ENCODE data around the gene ACER3. TPM values are rescaled to one million over a fixed set of nuclear protein-coding genes. Genes with fewer than 3 reads are reported as not detected.
"Not testable (repeated sequence)": the region's sequence is repeated elsewhere in the genome, so short reads cannot be mapped to it uniquely, and the experiment has no call there.

Gene ACER3
- total RNA-seq, 1 experiment from 2014 or later, result 31.0 TPM

DNA sequence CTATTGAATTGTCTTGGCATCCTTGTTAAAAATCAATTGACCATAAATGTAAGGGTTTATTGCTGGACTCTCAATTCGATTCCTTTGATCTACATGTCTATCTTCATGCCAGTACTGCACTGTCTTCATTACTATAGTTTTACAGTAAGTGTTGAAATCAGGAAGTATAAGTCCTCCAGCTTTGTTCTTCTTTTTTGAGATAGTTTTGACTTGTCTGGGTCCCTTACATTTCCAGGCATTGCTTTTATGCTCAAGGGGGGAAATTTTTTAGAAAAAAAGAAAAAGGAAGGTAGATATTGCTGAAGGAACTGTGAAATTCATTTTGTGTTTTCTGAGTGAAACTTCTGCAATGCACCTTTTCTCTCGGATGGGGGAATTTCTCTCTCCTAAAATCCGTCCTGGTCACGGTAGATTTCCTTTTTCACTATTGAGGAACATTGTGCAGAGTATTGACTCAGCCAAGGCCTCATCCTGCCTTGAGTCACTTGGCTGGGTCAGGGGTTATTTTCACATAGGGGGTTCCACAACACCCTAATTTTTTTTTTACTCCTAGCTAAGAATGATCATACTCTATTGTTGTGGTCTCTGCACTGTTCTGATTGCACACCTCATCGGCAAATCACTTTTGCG is 2.8 kb upstream of the ACER3 start:
- no peak overlapping the region for H3K27ac ChIP-seq (ENCODE audit: low read depth, low read length, poor library complexity, severe bottlenecking)
- H3K9me3 ChIP-seq (ENCODE audit: low read depth, low read length, poor library complexity, severe bottlenecking), result no peaks in the 10 kb centered on the region
- BruUV-seq (replicated peaks), result no TSS peak
- intact Hi-C loops (cut with micrococcal nuclease; ENCODE audit: unreplicated experiment), result no loop called here
- peaks cover 11% of the 10 kb centered on the region for H3K4me1 ChIP-seq (ENCODE audit: insufficient read depth, low read length, poor library complexity, severe bottlenecking)
- no peak for DNase-seq (ENCODE audit: low spot score)
- no peaks in the 10 kb centered on the region for H3K36me3 ChIP-seq (ENCODE audit: insufficient read depth, low read length, poor library complexity, severe bottlenecking)
- H3K4me3 ChIP-seq (ENCODE audit: low read depth, low read length, poor library complexity, severe bottlenecking), result no peak overlapping the region
- no peaks in the 10 kb centered on the region for H3K27me3 ChIP-seq (replicated peaks; ENCODE audit: insufficient read depth, low read depth, low read length, poor library complexity)
- CTCF ChIA-PET, result no interaction called here
- POLR2A ChIA-PET (ENCODE audit: low non-redundant PET), result no interaction called here
- TF ChIP-seq, protein P1, sequence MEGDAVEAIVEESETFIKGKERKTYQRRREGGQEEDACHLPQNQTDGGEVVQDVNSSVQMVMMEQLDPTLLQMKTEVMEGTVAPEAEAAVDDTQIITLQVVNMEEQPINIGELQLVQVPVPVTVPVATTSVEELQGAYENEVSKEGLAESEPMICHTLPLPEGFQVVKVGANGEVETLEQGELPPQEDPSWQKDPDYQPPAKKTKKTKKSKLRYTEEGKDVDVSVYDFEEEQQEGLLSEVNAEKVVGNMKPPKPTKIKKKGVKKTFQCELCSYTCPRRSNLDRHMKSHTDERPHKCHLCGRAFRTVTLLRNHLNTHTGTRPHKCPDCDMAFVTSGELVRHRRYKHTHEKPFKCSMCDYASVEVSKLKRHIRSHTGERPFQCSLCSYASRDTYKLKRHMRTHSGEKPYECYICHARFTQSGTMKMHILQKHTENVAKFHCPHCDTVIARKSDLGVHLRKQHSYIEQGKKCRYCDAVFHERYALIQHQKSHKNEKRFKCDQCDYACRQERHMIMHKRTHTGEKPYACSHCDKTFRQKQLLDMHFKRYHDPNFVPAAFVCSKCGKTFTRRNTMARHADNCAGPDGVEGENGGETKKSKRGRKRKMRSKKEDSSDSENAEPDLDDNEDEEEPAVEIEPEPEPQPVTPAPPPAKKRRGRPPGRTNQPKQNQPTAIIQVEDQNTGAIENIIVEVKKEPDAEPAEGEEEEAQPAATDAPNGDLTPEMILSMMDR (conservative IDR thresholded peaks at IDR 0.05; ENCODE audit: low read depth, low read length), result no peak
- TF ChIP-seq EZH2 (IDR thresholded peaks at IDR 0.05; ENCODE audit: borderline replicate concordance, low read depth, low read length, poor library complexity, severe bottlenecking), result no peak

DNA sequence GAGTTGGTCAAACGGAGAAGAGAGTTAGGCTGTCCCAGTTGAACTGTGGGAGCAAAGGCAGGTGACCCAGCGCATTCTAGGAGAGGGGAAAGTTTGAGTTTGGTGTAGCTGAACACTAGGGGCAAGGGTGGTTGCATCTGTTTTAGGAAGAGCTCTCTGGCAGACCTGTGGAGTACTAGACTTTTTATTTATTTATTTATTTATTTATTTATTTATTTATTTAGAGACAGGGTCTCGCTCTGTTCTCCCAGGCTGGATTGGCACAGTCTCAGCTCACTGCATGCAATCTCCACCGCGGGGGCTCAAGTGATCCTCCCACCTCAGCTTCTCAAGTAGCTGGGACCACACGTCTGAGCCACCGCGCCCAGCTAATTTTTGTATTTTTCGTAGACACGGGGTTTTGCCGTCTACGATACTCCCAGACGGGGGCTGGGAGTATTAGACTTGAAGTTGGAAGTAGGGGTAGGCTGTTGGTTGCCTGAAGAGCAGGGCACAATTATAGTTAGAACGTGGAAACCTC is 950 bp upstream of the ACER3 start:
- intact Hi-C loops (cut with micrococcal nuclease; ENCODE audit: unreplicated experiment), result no loop called here

DNA sequence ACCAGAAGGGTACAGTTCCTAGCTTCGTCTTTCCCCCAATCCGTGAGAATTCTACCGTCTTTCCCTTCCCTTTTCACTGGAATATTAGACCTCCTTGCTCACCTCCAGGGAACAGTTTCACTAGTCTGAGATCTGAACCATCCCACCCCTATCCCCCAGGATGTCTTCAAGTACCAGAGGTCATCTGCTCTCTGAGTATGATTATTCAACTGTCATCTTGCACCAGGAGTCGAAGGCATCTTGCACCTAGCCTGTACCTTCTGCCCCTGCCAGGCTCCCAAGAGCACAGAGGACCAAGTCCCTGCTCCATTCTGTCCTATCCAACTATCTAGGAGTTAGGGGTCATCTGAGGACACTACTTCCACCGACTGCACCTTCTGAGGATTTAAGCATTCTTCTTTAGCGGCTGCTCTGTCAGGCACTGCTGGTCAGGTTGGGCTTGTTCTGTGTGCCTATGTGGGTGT is 804 bp downstream of the ACER3 start:
- peaks cover 11% of the 10 kb centered on the region for H3K4me1 ChIP-seq (ENCODE audit: insufficient read depth, low read length, poor library complexity, severe bottlenecking)
- peak overlapping the region; percentile 97 for H3K4me3 ChIP-seq (ENCODE audit: low read depth, low read length, poor library complexity, severe bottlenecking)
- no peaks in the 10 kb centered on the region for H3K36me3 ChIP-seq (ENCODE audit: insufficient read depth, low read length, poor library complexity, severe bottlenecking)
- intact Hi-C loops (cut with micrococcal nuclease; ENCODE audit: unreplicated experiment), result no loop called here
- ChIA-PET POLR2A (ENCODE audit: low non-redundant PET) (interaction anchor here (0.7 kb wide), 1 partner anchor 21 kb away, joined by 3 read pairs; no protein-coding TSS in a partner anchor), CTCF (no interaction called here)
- no TSS peak for BruUV-seq (replicated peaks)
- H3K9me3 ChIP-seq (ENCODE audit: low read depth, low read length, poor library complexity, severe bottlenecking), result no peaks in the 10 kb centered on the region
- H3K27ac ChIP-seq (ENCODE audit: low read depth, low read length, poor library complexity, severe bottlenecking), result peak overlapping the region; percentile 80
- no peak for TF ChIP-seq EZH2 (IDR thresholded peaks at IDR 0.05; ENCODE audit: borderline replicate concordance, low read depth, low read length, poor library complexity, severe bottlenecking)
- TF ChIP-seq, protein P1 (conservative IDR thresholded peaks at IDR 0.05; ENCODE audit: low read depth, low read length), result no peak
- no peaks in the 10 kb centered on the region for H3K27me3 ChIP-seq (replicated peaks; ENCODE audit: insufficient read depth, low read depth, low read length, poor library complexity)
- DNase-seq (ENCODE audit: low spot score), result peak; percentile 4

More for the DNA sequence above, 950 bp upstream of the ACER3 start:
- TF ChIP-seq, protein P1 (conservative IDR thresholded peaks at IDR 0.05; ENCODE audit: low read depth, low read length), result no peak
- TF ChIP-seq EZH2 (IDR thresholded peaks at IDR 0.05; ENCODE audit: borderline replicate concordance, low read depth, low read length, poor library complexity, severe bottlenecking), result no peak
- POLR2A ChIA-PET (ENCODE audit: low non-redundant PET), result no interaction called here
- Histone ChIP-seq H3K36me3 (ENCODE audit: insufficient read depth, low read length, poor library complexity, severe bottlenecking) (no peaks in the 10 kb centered on the region), H3K27me3 (replicated peaks; ENCODE audit: insufficient read depth, low read depth, low read length, poor library complexity) (no peaks in the 10 kb centered on the region), H3K9me3 (ENCODE audit: low read depth, low read length, poor library complexity, severe bottlenecking) (no peaks in the 10 kb centered on the region), H3K4me1 (ENCODE audit: insufficient read depth, low read length, poor library complexity, severe bottlenecking) (peaks cover 11% of the 10 kb centered on the region), H3K27ac (ENCODE audit: low read depth, low read length, poor library complexity, severe bottlenecking) (no peak overlapping the region), H3K4me3 (ENCODE audit: low read depth, low read length, poor library complexity, severe bottlenecking) (no peak overlapping the region)
- CTCF ChIA-PET, result no interaction called here
- DNase-seq (ENCODE audit: low spot score), result peak; percentile 5
- no TSS peak for BruUV-seq (replicated peaks)

DNA sequence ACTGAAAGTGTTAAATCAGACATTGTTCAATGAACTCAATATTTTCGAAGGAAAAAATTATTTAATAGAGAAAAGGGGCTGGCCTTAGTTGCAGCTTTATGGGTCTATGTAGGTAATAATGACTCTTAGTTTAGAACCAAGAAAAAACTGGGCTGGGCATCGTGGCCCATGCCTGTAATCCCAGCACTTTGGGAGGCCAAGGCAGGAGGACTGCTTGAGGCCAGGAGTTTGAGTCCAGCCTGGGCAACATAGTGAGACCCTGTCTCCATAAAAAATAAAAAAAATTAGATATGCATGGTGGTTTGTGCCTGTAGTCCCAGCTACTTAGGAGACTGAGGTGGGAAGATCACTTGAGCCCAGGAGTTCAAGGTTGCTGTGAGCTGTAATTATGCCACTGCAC is 2.1 kb downstream of the ACER3 start:
- intact Hi-C loops (cut with micrococcal nuclease; ENCODE audit: unreplicated experiment), result loop anchor here (2.0 kb wide), 1 partner anchor 34 kb away; no protein-coding TSS in a partner anchor
- CTCF ChIA-PET, result not testable (repeated sequence)

More for the DNA sequence above, 2.1 kb downstream of the ACER3 start:
- H3K27ac ChIP-seq (ENCODE audit: low read depth, low read length, poor library complexity, severe bottlenecking); H3K27me3 ChIP-seq (replicated peaks; ENCODE audit: insufficient read depth, low read depth, low read length, poor library complexity); POLR2A ChIA-PET (ENCODE audit: low non-redundant PET); H3K36me3 ChIP-seq (ENCODE audit: insufficient read depth, low read length, poor library complexity, severe bottlenecking); BruUV-seq (replicated peaks); DNase-seq (ENCODE audit: low spot score); H3K9me3 ChIP-seq (ENCODE audit: low read depth, low read length, poor library complexity, severe bottlenecking); H3K4me3 ChIP-seq (ENCODE audit: low read depth, low read length, poor library complexity, severe bottlenecking): not testable (repeated sequence)
- peaks cover 11% of the 10 kb centered on the region for H3K4me1 ChIP-seq (ENCODE audit: insufficient read depth, low read length, poor library complexity, severe bottlenecking)
